ACHN (cell line): ENCODE results near the gene FAM20B.

Experiments used
- DNase-seq: peaks from one replicate; pipeline ENCODE4 v3.0.0-alpha.2; 2015
- in situ Hi-C: cut with HindIII; loops from 2 replicates; pipeline ENCODE4 v1.10.0; 2017; ENCODE audit warnings: low sequenced_read_pairs, low pct_ligation_motif_present, low pct_unique_long_range_greater_than_20kb

The FAM20B gene

GRCh38 chr1:179082333-179082998, 56.8 kb downstream of the FAM20B start:
- in situ Hi-C loops = no loop called here
- DNase-seq = peak; percentile 38

GRCh38 chr1:179082999-179083335, 57.3 kb downstream of the FAM20B start:
- DNase-seq = no peak
- in situ Hi-C loops = no loop called here

DNA sequence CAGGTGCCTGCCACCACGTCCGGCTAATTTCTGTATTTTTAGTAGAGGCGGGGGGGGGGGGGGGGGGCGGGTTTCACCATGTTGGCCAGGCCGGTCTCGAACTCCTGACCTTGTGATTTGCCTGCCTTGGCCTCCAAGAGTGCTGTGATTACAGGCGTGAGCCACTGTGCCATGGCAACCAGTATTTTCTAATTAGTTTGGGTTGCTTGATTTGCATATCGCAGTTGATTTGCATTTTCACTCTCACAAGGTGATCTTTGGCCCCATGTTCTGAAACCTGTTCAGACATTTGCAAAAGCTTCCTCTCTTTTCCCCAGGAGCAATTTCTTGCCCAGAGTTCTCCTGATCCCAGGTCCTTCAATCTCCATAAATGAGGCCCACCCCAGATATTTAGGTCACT, 57.8 kb downstream of the FAM20B start:
- in situ Hi-C loops = no loop called here
- DNase-seq = no peak

GRCh38 chr1:179087665-179088064, 62.0 kb downstream of the FAM20B start:
- in situ Hi-C loops = no loop called here
- DNase-seq = no peak

- no peak for DNase-seq
- in situ Hi-C loops = no loop called here
Observed at GRCh38 chr1:179089827-179090482, 64.3 kb downstream of the FAM20B start.

GRCh38 chr1:179090522-179090921, 64.8 kb downstream of the FAM20B start:
- in situ Hi-C loops = no loop called here
- no peak for DNase-seq

DNA sequence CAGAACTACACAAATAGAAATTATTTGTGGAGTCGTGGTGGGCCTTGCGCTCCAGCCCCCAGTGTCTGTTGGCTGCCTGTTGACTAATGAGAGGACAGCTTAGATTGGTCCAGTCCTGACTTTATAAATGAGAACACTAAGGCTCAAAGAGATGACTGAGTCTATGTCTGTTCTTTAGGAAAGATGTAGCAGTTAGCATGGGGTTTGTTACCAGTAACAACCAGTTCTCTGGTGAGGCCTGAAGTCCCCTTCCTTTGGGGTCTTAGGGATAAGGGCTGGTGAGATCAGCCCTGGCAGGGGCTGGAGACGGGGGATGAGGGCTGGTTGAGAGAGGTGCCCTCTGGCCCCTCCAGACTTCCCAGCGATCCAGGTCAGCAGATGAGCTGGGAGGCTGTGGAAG, 65.2 kb downstream of the FAM20B start:
- in situ Hi-C loops = no loop called here
- no peak for DNase-seq

GRCh38 chr1:179091691-179092165, 66.0 kb downstream of the FAM20B start:
- in situ Hi-C loops = no loop called here
- DNase-seq = no peak

DNA sequence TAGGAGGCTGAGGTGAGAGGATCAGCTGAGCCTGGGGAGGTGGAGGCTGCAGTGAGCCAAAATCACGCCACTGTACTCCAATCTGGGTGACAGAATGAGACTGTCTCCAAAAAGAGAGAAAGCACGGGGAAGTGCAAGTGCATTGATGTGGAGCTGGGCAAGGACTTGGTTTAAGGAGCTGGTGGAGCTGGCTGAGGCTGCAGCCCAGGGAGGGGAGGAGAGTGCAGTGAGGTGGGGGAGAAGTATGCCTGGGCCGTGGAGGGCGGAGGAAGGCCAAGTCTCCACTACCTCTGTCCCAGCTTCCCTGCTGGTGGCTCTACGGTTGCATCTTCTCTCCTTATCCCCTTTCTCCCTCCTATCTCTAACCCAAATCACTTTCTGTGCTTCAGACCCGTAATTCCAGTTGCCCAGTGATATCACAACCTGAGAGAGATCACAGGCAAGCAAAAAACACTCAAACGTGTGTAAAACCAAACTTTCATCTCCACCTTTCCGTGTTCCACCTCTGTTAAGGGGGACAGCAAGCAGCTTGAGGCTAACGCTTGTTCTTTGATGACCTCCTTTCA, 67.3 kb downstream of the FAM20B start:
- in situ Hi-C loops = no loop called here

DNA sequence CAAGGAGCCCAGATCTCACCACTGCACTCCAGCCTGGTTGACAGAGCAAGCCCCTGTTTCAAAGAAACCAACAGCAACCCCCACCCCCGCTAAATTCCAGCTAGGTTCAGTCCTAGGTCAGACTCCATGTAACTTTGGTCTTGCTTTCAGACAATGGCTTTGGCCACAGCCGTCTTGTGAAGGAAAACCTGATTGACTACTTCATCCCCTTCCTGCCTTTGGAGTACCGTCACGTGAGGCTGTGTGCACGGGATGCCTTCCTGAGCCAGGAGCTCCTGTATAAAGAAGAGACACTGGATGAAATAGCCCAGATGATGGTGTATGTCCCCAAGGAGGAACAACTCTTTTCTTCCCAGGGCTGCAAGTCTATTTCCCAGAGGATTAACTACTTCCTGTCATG, 69.1 kb downstream of the FAM20B start:
- no peak for DNase-seq
- in situ Hi-C loops = no loop called here

More for the DNA sequence above, 67.3 kb downstream of the FAM20B start:
- DNase-seq = no peak

- in situ Hi-C loops = no loop called here
- DNase-seq = no peak
Observed at GRCh38 chr1:179095377-179095776, 69.7 kb downstream of the FAM20B start.

GRCh38 chr1:179095924-179096323, 70.2 kb downstream of the FAM20B start:
- in situ Hi-C loops = no loop called here

DNA sequence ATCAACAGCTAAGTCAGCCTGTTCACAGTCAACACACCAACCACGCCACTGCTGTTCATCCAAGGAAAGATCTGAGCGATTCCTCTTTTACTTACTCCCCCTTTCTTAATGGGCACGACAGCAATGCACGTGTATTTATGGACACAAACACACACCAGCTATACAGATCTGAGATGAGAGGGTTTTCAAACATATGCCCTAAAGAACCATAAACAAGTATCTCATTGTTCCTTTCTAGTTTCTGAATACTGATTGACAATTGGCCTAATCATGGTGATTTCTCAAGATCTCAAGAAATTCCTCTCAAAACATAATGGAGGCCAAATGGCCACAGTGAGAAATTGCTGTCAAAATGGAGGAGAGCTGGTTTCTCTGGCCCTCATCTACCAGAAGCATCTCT, 74.2 kb downstream of the FAM20B start:
- DNase-seq = no peak

More at GRCh38 chr1:179095924-179096323, 70.2 kb downstream of the FAM20B start:
- no peak for DNase-seq

DNA sequence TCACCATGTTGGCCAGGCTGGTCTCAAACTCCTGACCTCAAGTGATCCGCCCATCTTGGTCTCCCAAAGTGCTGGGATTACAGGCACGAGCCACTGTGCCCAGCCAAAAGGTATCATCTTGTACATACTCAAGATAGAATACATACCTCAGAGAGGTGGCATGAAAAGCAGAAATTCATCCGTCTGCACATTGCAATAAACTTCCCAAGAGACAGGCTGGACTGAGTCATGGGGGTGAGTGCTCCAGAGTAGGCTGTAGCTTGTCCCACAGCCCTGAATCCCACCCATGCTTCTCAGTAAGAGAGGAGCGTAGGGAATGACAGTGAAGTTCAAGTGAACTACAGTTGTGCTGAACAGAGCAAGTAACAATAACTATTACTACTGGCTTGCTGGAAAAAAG, 75.9 kb downstream of the FAM20B start:
- in situ Hi-C loops = no loop called here
- no peak for DNase-seq

More for the DNA sequence above, 74.2 kb downstream of the FAM20B start:
- in situ Hi-C loops = no loop called here

DNA sequence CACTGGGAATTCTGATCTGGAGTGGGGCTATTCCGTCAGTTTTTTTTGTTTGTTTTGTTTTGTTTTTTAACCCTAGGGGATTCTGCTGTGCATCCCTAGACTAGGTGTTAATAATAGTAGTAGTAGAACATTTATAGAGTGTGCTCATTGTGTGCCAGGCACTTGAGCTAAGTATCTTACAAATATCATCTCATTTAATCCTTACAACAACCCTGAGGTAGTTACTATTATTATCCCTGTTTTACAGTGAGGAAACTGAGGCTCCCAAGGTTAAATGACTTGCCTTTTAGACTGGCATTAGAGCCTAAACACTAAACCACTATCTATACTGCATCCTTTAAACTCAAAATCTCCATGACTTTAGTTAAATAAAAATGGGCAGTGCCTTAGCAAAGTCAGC, 78.3 kb downstream of the FAM20B start:
- in situ Hi-C loops = no loop called here
- DNase-seq = no peak

DNA sequence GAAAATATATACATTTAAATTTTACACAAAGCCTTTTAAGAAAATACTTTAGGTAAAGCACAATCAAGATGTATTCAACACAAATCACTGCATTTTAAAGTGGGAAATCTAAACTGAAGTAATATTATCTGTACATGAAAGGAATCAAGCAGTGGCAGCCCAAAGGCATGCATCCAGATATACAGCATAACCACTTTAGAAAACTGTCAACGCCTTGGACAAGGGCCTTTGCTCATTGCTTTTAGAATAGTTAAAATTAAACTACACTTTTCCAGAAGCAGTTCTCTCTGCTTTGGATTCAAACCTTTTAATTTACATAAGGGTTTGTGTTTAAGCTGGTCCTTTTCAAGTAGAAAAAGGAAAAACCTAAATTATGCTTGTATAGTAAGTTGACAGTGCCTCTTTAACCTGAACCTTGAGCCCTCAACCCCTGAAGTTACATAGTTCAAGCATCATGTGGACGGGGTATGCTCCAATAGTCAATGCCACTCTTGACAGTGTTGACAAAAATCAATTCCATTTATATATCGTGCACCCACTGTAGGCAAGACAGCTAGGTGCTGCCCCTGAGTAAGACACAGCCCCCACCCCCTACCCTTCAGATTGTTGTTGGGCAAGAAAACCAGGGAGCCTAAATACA, 79.0 kb downstream of the FAM20B start:
- in situ Hi-C loops = no loop called here
- DNase-seq = no peak

- in situ Hi-C loops = no loop called here
- DNase-seq = peak; percentile 37
Observed at GRCh38 chr1:179105393-179105792, 79.7 kb downstream of the FAM20B start.

DNA sequence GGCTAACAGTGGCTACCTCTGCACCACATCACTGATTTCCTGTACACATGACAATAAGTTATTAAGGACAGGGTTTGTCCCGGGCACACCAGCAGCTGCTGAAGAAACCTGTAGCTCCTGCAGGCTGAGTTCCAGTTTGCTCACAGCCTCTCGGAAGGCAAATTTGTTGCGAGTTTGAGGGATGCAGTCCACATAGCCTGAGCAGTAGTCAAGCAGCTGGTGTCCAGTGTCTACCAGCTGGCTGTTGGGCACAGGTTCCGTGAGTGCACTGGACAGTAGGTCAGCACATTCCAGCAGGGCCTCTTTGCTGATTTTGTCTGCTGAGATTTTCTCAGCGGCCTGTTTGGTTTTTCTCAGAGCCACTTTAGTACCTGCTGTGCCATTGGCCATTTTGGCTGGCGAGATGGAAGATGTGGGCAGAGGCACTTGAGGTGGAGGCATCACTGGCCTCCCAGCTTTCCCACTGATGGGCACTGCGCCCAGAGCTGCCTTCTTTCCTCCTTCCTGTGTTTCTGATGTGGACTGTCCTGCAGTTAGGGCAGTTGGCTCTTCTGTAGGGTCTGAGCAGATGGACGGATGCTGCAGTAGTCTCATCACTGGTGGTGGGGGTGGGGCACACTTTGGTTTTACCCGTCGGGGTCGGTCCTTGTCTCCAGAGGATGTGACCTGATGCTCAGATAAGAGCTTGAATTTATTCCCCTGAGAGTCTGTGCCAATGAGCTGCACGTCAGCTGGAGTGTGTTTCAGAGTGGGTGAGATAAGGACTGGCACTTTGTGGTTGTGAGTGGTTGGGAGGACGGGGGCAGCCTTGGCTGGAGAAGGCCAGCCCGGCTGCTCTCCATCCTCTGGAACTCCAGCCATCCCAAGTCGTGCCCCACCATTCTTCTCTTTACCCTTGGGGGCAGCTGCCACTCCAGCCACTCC, 82.3 kb downstream of the FAM20B start:
- in situ Hi-C loops = no loop called here
- DNase-seq = no peak

DNA sequence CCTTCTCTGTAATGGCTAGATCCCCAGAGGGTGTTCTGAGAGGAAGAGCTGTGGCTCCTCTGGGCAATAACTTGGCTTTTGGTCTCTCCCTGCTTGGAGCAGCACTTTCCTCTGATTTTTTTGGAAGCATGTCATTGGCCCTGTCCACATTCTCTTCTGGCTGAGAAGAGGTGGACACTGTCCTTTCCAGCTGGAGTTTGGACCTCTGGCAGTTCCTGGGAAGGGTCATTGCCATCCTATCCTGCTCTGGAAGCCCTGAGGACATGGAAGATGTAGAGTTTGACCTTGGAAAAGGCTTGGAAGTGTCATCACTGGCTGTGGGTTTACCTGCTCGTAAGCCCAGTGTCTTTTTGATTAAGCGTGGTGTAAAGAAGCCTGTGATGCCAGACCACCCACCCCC, 83.0 kb downstream of the FAM20B start:
- in situ Hi-C loops = no loop called here
- DNase-seq = no peak
